ENCODE results near the gene UST.
"Not testable (repeated sequence)": the region's sequence is repeated elsewhere in the genome, so short reads cannot be mapped to it uniquely, and the experiment has no call there.

DNA sequence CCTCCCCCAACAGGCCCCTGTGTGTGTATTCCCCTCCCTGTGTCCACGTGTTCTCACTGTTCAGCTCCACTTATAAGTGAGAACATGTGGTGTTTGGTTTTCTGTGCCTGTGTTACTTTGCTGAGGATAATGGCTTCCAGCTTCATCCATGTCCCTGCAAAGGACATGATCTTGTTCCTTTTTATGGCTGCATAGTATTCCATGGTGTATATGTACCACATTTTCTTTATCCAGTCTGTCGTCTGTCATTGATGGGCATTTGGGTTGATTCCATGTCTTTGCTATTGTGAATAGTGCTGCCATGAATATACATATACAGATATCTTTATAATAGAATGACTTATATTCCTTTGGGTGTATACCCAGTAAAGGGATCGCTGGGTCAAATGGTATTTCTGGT lies 106.3 kb downstream of the UST start:
- TF ChIP-seq, protein P1, sequence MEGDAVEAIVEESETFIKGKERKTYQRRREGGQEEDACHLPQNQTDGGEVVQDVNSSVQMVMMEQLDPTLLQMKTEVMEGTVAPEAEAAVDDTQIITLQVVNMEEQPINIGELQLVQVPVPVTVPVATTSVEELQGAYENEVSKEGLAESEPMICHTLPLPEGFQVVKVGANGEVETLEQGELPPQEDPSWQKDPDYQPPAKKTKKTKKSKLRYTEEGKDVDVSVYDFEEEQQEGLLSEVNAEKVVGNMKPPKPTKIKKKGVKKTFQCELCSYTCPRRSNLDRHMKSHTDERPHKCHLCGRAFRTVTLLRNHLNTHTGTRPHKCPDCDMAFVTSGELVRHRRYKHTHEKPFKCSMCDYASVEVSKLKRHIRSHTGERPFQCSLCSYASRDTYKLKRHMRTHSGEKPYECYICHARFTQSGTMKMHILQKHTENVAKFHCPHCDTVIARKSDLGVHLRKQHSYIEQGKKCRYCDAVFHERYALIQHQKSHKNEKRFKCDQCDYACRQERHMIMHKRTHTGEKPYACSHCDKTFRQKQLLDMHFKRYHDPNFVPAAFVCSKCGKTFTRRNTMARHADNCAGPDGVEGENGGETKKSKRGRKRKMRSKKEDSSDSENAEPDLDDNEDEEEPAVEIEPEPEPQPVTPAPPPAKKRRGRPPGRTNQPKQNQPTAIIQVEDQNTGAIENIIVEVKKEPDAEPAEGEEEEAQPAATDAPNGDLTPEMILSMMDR (conservative IDR thresholded peaks at IDR 0.05) = not testable (repeated sequence)
- not testable (repeated sequence) for TF ChIP-seq ZFX (IDR thresholded peaks at IDR 0.05)

Data from C4-2B (cell line).